Measurements from ENCODE around the gene ITSN2.
"Not testable (repeated sequence)": the region's sequence is repeated elsewhere in the genome, so short reads cannot be mapped to it uniquely, and the experiment has no call there.

ITSN2 gene

DNA sequence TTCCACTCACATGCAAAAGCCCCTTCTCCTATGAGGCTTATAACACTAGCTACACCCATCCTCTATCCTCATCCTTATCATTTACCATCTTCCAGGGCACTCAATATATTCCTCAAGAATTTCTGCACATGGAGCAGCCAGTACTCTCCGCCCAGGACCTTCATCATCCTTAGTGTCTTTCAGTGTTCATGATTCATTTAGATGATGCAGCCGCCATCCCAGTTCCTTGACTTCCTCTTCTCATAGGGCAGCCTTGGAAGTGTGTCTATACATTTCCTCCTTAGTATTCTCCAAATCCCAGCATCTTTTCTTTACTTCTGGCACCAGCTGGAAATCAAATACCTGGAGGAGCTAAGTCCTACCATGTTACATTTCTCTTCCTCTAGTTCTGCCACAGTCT is 3.0 kb upstream of the ITSN2 start:
- DNase-seq (ENCODE audit: low read depth, low spot score): no peak

DNA sequence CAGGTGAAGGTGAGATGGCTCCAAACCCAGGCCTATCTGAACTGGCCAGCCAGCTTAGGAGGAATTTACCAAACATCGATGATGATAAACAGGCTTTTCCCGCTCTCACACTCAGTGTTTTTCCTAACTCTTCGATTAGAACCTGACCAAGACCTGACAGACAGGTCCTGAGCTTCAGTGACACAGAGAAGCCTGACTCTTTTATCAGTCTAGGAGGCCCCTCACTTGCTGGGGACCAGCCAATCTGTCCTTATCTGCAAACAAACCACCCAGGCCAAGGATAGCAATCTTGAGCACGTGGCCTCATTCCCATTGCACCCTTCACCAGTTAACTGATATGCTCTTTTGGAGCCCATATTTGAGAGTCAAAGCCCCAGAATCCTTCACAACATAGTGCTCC is 1.9 kb upstream of the ITSN2 start:
- DNase-seq (ENCODE audit: low read depth, low spot score): no peak

DNA sequence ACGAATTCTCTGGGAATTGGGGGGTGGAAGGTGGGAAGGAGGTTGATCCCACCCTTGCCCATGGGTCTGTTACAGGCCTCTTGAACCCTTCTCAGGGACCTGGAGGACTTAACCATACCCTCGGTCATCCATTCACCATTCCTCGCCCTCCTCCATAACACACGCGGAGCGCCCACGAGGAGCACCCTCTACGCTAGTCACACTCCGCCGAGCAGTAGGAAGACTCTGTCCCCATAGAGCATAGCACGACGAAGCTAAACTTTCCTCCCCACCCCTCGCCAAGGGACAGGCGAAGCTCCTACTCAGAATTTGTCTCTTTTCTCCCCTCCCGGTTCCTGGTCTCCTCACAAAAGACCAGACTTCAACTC is 611 bp upstream of the ITSN2 start:
- DNase-seq (ENCODE audit: low read depth, low spot score): no peak

DNA sequence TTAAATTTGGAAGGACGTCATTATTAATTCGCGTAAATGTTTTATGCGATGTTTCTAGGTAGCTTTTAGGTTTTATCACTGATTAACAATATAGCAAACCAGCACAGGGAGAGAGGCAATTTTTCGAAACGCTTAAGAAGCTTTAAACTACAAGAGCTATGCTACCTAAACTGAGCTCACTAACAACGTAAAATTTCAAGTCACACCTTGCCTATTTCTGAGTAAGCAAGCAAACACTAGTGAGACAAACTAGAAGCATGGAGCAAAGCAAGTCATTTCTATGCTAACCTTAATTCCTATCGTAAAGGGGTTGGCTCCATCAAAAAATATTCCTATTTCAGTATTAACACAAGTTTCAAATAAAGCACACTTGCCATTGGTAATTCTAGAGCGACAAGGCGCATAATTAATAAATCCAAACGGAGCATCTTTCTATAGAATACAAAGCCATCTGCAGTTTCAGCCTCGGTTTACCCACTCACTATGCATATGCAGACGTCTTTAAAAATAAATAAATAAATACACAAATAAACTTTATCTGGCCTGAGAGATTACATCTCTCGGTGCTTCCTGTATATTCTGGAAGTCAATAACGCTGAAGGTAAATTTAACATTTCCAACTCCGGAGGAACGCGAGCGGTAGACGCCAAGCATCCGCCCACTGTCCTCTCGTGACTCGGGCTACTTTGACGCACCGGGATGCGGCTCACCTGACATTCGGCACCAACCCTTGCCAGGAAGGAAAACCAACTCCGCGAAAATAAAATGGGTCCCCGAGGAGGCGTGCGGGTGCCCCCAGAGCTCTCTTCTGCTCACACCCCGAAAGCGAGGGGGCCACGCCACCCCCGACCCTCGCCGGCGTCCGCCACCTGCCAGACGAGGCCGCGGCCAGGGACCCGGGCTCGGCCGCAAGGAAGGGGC is 947 bp downstream of the ITSN2 start:
- peak; percentile 6 for DNase-seq (ENCODE audit: low read depth, low spot score)

DNA sequence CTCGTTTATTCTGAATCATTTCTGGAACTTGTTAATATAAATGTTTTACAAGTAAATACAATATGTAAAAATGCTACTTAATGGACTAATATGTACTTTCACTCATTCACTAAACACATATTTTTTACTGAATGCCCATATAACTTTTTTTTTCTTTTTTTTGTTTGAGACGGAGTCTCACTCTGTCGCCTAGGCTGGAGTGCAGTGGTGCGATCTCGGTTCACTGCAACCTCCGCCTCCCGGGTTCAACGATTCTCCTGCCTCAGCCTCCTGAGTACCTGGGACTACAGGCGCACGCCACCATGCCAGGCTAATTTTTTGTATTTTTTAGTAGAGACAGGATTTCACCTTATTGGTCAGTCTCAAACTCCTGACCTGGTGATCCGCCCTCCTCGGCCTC is 2.6 kb downstream of the ITSN2 start:
- not testable (repeated sequence) for DNase-seq (ENCODE audit: low read depth, low spot score)

DNA sequence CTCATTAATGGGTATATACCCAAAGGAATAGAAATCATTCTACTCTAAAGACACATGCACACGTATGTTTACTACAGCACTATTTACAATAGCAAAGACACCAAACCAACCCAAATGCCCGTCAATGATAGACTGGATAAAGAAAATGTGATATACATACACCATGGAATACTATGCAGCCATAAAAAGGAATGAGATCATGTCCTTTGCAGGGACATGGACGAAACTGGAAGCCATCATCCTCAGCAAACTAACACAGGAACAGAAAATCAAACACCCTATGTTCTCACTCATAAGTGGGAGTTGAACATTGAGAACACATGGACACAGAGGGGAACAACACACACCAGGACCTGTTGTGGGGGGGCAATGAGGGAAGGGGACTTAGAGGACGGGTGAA is 3.2 kb downstream of the ITSN2 start:
- not testable (repeated sequence) for DNase-seq (ENCODE audit: low read depth, low spot score)

DNA sequence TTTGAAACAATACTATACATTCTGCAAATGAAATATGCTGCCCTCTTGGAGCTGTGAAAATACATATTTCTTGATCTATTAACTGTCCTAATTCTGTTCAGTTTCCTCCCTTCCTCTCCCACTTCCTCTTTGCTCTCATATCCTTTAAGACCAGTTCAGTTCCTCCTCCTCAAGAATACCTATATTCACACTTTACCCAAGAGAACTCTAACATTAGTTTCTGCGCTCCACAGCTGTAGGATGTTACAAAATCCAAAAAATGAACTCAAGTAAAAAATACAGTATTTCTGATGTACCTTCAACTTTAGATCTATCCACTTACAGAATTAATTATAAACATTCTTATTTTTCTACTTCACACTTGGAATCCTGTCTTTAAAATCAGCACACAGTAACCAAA is 5.4 kb downstream of the ITSN2 start:
- DNase-seq (ENCODE audit: low read depth, low spot score): no peak

DNA sequence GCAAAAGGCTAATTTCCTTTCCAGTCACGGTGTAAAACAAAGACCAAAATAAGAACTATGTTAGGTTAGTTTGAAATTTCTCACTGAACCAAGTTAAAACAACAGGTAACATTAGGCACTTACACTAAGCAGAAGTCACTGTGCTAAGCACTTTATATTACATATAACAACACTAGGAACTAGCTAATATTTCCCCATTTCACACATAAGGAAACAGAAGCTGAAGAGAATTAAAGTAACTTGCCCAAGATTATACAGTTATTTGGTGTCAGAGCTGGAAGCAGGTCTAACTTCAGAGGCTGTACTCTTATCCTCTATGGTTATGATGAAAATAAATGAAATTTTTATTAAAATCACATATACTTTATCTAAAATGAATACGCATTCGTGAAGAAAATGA is 5.9 kb downstream of the ITSN2 start:
- no peak for DNase-seq (ENCODE audit: low read depth, low spot score)

DNA sequence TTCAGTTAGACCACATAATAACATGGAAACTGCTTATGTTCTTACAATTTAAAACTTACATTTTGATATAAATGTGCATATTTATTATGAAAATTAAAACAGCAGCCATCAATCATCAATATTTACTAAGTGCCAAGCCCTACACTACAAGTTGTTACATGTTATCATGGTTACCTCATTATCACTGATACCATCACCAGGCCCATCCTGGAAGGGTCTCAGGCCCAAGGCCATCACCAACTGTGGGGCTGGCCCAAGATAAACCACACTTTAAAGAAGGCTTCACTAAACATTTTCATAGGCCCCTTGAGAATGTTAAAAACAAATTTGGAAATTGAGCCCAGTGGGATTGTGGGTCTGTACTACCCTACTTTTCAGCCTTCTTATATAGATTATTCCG is 6.4 kb downstream of the ITSN2 start:
- no peak for DNase-seq (ENCODE audit: low read depth, low spot score)

DNA sequence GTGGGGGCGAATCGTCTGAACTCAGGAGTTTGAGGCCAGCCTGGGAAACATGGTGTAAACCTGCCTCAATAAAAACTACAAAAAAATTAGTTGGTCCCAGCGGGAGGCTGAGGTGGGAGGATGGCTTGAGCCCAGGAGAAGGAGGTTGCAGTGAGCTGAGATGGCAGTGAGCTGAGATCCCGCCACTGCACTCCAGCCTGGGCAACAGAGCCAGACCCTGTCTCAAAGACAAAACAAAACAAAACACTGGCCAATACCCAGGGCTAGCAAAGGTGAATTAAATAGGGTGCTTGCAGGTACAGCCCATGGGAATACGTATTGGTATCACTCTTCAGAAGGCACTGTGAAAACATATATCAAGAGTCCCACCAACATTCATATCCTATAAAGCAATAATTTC is 7.0 kb downstream of the ITSN2 start:
- DNase-seq (ENCODE audit: low read depth, low spot score): no peak

DNA sequence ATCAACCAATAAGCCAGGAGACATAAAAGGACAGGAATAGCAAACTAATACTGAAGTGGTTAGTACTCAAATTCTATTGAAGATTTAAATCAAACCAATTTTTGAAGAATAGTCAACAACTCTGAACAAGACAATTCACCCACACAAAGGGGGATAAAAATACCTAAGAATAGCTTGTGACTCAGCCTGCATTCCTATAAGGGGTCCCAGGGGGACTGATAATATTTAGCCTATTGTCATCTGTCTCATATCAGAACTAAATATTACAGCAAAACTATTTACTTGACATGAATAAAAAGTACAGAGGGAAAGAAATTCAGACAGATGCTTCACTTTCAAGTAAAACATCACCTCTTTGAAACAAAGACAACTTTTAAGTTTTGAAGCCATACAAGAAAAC is 7.7 kb downstream of the ITSN2 start:
- no peak for DNase-seq (ENCODE audit: low read depth, low spot score)

DNA sequence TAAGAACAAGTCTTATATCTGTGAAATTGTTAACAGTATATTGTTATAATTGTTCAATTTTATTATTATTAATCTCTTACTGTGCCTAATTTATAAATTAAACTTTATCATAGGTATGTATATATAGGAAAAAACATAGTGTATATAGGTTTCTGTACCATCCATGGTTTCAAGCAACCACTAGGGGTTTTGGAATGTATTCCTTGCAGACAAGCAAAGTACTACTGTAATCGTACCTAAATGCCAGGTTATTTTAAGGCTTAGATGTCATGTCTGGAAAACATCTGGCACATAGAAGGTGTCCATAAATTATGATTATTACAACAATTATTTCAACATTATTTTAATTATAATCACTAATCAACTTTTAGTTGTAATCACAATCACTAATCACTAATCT is 8.4 kb downstream of the ITSN2 start:
- DNase-seq (ENCODE audit: low read depth, low spot score): no peak

DNA sequence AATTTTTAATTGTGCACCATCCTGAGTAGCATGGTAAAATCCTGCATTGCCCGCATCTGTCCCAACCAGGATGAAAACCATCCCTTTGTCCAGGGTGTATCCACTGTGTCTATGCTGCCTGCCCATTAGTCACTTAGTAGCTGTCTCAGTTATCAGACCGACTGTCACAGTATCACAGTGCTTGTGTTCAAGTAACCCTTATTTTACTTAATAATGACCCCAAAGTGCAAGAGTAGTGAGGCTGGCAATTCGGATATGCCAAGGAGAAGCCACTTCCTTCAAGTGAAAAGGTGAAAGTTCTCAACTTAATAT is 8.8 kb downstream of the ITSN2 start:
- no peak for DNase-seq (ENCODE audit: low read depth, low spot score)

DNA sequence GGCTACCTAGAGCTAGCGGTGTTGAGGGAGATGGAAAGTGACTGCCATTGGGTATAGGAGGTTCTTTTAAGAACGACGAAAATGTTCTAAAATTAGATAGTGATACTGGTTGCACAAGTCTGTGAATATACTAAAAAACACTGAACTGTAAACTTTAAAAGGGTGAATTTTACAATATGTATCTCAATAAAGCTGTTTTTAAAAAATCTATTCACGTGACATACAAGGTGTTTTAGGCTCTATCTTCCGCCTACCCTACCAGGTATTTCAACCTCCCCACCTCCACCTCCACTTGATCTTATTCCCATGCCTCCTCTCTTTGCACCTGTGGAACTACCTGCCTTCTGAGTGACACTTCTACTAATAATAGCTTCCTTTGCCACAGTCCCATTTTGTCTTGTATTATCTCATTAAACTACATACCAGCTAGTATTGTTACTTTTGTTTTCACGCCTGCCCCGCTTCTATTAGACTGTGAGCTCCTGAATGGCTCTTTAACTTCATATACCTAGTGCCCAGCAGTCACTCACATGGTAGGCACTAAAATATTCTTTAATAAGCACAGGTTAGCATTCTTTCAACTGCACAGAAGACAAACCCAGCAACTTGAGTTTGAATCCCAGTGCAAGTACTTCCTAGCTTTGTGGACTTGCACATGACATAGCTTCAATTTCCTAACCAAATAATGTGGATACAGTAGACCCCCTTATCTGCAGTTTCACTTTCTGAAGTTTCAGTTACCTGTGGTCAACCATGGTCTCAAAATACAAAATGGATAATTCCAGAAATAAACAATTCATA is 9.3 kb downstream of the ITSN2 start:
- no peak for DNase-seq (ENCODE audit: low read depth, low spot score)

DNA sequence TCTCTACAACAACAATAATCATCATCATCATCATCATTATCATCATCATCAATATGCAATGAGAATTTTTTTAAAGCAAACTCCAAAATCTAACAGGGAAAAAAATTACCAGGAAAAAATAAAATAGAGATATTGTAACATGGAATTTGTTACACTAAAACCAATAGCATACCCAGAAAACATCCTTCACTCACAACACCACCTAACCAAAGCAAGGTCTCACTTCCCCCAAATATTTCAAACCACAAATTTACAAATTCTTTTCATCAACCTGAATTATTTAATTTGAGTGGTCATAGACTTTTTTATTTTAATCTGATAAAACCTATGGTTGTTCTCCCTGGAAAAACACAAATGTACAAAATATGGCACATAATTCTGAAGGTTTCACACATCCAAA is 11.2 kb downstream of the ITSN2 start:
- no peak for DNase-seq (ENCODE audit: low read depth, low spot score)

DNA sequence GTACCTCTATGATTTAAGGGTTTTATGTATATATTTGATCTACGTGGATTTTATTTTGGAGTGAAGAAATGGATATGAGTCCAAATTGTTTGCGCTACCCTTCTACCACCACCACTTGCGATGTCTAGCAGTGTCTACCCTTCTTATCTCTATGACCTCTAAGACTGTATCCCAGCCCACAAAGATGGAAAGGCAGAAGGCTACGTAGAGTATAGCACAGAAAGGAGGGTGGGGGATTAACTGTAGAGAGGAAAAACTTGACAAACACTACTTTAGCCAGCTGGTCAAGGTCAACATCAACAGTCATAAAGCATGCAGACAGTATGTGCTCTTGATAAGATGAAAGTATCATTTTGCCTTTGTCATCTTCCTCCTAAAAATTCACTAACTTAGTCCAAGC is 14.4 kb downstream of the ITSN2 start:
- no peak for DNase-seq (ENCODE audit: low read depth, low spot score)

DNA sequence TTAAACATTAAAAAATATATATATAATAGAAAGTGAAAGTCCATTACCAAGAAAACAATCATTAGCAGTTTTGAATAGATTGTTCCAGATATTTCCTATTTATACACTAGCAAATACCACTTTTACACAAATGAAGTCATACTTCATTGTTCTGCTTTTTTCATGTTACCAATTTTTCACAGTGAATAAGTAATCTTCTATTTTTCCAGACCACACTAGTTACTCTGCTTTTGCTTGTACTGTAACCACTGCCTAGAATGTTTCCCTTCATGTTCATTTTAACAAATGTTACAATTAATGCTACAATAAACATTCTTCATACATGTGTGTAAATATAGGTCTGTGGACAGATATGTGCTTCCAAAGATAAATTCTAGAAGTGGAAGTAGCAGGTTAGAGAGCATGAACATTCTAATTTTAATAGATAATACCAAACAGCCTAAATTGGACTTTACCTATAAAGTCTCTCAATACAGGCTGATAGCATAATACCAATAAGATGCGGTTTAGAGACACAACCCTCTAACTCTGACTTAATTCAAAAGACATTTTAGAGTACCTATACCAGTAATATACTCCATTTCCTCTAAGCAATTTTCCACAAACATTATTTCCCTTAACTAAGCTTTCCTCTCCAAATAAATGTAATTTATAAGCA is 17.0 kb downstream of the ITSN2 start:
- DNase-seq (ENCODE audit: low read depth, low spot score): no peak

DNA sequence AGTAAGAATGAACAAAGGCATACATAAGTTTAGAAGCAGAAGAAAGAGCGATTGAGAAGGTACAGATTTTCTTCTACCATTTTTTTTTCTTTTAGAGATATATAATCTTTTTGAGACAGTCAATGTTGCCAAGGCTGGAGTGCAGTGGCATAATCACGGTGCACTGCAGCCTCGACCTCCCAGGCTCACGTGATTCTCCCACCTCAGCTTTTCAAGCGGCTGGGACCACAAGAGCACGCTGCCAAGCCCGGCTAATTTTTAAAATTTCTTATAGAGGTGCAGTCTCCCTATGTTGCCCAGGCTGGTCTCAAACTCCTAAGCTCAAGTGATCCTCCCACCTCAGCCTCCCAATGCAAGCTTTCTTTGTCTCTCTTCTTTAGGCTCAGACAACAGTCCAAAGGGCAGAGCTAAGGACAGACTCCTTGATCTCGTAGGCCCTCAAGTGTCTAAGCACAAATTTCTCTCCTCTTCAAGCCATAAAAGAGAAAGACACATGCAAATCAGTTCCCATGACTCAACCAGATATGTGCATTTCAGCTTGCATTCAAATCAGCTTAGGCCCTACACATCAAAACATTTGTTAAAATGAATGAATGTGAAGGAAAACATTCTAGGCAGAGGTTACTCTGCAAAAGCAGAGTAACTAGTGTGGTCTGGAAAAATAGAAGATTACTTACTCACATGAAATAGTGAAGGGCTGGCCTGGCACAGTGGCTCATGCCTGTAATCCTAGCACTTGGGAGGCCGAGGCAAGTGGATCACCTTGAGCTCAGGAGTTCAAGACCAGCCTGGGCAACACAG is 18.0 kb downstream of the ITSN2 start:
- DNase-seq (ENCODE audit: low read depth, low spot score): no peak

DNA sequence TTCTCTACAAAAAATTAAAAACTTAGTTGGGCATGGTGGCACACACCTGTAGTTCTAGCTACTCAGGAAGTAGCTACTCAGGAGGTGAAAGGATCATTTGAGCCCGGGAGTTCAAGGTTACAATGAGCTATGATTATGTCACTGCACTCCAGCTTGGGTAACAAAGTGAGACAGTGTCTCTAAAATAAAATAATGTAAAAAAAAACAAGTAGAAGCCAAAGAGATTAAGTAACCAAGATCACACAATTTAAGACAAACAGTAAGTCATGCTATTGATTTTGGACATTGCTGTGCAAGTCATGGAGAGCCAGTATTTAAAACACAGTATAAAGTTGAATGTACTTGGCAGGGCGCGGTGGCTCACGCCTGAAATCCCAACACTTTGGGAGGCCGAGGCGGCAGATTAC is 20.5 kb downstream of the ITSN2 start:
- no peak for DNase-seq (ENCODE audit: low read depth, low spot score)

DNA sequence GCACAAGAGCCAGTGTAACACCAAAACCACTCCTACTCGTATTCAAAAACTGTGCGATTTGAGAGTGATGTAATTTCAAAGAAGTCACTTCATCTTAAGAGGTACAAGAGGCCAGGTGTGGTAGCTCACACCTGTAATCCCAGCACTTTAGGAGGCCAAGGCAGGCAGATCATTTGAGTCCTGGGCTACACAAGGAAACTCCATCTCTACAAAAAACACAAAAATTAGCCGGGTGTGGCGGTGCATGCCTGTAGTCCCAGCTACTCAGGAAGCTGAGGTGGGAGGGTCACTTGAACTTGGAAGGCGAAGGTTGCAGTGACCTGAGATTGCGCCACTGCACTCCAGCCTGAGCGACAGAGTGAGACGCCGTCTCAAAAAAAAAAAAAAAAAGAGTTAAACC is 21.2 kb downstream of the ITSN2 start:
- DNase-seq (ENCODE audit: low read depth, low spot score): not testable (repeated sequence)

DNA sequence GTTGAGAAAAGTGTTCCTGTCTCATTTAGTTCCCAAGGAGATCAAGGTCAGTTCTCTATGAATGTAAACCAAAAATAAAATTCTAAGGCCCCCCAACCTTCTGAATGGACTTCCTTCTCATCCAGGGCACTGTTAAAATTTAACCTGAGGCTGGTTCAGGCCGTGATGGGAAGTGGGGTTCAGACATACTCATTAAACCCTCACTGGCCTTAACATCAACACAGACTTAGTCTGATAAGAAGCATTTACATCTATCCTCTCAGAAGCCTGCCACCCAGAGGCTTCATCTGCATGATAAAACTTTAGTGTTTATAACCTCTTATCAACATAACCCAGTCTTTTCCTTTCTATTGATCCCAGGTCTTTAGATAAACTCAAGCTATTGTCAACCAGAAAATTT is 22.4 kb downstream of the ITSN2 start:
- no peak for DNase-seq (ENCODE audit: low read depth, low spot score)

DNA sequence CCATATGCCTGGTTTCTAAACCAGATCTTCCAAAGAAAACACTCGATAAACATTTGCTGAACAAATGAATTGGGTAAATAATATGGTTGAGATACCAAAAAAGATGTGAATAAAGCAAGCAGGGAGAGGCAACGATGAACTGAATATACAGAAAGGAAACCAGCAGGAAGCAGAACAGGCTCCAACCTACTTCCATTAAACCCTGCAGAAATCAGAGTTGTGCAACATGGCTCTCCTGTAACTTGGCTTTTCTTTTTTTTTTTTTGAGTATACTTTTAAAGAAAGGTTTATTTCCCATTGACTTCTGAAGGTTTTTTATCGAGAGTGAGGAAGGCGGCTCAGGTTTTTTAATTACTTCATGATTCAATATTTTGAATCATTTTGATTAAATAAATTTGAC is 23.5 kb downstream of the ITSN2 start:
- no peak for DNase-seq (ENCODE audit: low read depth, low spot score)

Data from activated CD4-positive, CD25-positive, alpha-beta regulatory T cell treated with anti-CD3 and anti-CD28 coated beads, Interleukin-2, amount 50 U/mL, for 16 hours (primary cell).